ENCODE results near the gene DMD.

DMD gene

DNA sequence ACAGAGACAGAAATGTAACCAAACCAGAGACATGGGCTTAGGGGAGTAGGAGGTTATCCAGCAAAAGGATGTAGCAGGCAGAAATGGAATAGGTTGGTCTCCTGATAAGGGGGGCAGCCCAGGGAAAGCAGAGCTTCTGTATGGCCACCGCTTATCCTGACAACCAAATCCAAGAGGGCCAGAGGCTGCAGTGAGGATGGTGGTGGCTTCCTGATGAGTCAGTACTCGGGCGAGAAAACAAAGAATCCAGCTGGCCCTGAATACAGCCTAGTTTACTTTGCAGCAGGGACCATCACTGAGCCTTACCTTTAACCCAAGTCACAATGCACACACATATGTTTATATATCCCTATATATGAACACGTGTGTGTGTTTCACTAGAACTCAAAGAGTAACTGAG, 2009.8 kb downstream of the DMD start:
- DNase-seq, result no peak

DNA sequence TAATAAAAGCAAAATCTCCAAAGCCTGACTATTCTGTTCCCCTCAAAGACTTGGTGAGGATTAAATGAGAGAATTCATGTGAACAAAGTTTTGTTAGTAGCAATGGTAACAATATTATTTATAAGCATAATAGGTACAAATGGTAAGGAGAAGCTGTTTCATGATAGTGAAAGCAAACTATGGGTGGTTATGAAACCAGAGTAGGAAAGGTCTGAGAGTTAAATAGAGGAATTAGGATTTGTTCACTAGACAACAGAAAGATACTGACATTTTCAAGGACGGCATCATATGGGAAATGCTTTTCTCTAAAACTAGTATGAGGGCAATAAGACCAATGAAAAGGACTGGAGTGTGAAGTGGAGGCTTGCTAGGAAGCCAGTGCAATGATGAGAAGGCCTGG, 2010.9 kb downstream of the DMD start:
- DNase-seq, result no peak

DNA sequence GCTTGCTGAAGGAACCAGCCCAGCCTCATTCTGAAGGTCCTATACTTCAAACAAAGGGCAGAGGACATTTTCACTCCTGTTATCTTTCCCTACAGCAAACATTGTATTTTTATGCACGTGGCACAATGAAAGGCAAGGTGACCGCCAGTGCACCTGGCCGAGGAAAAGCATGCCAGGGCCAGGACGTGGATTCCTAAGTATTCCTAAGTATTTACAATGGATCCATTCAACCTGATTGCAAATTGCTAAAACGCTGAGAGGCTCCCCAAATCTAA, 2011.6 kb downstream of the DMD start:
- DNase-seq, result no peak

DNA sequence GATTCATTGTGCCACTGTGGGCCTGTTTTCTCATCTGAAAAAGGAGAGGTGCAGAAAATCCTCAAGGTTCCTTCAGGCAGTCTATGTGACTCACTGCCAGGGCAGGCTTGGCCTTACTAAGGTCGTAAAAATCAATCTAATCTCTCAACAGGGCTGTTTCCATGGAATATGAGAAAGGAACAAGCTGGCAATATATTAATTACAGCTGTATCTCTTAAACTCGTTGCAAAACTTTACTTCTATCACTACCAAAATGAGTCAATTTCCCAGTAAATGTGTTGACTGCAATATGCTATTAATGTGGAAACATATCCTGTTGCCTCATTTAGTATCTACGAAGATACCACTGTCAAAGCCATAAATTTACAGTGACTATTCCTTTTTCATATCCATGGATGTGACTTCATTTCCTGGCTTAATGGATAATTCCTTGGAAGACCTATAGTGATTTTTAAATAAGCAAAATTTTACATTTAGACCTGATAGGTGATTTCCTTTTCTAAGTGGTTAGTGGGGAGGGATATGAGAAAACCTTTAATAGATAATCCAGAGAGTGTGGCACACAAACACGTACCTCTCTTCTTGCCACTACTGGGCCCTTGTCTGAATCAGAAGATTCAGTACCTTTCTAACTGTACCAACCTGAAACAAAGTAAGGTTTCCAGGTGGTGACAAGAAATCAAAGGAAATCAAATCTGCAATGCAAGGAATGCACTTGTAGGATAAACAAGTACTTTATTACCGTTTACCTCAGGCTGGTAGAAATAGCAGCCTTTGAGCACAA, 2012.1 kb downstream of the DMD start:
- no peak for DNase-seq

DNA sequence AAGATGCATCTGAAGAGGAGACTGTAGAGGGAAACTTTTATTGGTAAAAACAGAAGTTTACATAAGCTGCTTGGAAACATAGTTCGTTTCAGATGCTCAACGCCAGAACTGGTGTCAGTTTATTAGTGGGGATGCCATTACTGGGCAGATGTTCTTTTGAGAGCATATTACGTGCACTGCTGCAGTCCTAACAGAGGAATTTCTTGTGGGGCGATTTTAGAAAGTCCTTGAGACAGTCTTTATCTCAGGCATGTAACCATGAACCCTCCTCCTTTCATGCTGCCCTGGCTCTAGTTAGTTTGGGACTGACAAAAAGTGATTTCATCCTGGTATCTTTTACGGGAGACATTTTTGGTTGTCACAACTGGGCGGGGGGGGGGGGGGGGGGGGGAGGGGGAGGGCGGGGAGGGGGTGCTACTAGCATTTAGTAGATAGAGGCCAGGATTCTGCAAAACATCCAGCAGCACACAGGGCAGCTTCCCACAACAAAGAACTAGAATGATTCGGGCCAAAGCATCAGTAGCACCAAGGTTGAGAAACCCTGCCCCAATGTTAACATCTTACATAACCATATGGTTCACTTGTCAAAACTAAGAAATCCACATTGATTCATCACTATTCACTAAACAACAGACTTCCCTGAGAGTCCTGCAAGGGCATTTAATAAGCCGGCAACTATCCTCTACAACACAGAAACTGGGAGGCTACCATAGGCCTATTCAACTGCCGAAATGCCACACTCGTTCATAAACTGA, 2021.0 kb downstream of the DMD start:
- no peak for DNase-seq

DNA sequence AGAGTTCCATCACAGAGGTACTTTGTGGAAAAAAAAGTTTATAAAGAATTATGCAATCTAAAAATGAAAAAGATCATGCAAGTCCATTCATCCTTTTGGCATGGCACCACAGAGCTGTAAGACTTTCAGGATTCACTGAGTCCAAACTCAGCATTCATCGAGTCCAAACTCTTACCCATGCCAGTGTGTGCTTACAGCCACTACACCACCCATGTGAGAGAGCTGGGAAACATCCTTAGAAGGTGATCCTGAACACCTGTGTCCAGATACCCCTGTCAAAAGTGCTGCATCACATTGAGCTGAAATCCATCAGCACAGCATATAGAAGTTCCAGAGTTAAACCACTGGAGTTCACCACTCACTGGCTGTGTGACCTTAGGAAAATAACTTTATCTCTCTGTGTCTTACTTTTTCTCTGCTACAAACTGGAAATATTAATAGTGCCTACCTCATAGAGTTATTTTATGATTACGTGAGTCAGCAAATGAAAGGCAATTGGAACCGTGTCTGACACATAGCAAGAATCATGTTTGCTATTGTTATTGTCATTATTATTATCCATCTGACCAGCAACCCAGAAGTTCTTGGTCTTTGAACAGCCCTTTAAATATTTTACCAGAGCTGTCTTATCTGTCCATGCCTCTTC, 2024.5 kb downstream of the DMD start:
- no peak for DNase-seq

DNA sequence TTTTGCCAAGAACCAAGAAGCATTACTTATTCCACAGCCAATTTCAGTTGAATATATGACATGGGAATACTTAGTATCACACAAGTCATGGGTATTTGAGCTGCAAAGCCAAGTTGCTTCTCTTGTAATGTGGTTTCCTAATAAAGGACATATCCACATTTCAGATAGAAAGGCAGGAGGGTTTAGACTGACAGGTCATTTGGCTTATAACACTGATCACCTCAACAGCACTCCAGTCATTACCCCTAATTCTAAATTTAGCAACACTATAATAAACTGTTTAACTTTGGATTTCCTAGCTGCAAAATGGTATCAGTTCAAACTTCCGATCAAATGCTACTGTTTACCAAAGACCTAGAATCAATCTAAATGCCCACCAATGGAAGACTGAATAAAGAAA, 2025.5 kb downstream of the DMD start:
- no peak for DNase-seq

DNA sequence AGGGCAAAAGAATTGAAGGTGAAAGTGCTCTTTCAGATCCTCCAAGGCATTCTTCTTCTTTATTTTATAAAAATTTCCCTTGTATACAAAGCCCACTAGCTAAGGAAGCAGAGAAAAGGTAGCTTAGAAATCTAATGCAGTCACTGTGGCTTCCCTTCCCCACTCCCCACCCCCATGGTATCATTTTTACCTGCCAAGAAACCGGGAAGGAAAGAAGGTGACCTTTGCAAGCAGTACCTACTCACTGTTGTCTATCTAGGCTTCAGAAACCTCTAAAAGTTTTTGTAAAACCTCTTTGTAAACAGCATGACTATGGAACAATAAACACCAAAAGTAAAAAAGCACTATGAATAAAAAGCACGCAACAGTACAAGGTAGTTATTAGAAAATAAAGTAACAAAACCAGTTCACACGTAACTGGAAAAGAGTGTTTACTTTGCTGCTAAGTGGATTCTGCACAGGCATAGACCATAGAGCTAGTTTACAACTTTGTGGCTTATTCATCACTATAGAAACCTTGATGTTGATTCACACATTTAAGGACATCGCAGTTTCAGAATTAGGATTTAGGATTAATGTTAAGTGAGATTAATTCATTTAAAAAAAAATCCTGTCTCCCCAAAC, 2029.9 kb downstream of the DMD start:
- no peak for DNase-seq

DNA sequence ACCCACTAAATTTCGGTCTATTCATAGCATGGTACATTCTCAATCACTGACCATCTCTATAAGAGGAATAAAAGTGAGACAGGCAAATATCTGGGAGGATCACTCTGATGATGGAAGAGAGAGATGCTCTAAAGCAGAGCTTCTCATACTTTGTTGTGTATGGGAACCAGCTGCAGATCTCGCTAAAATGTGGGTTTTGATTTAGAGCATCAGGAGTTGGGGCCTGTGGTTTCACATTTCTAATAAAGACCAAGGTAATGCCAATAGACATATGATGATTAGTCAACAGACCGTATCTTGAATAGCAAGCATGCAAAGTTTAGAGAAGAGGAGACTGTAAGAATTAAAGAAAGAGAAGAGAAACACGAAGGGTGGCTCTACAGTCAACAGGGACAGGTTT, 2032.1 kb downstream of the DMD start:
- no peak for DNase-seq

DNA sequence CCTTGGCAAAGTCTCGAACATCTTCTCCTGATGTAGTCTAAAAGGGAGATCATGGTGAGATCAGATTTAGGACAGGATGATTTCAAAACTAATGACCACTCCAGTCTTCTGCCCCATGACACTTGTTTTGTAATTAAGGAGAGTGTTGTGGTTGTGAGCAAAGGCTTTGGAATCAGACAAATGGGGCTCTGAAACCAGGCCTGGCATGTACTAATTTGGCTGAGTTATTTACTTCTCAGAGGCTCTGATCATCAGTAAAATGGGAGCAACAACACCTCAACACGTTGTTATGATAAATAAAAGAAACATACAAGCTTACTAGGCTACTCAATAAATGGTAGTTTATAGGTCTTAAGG, 2032.6 kb downstream of the DMD start:
- no peak for DNase-seq

DNA sequence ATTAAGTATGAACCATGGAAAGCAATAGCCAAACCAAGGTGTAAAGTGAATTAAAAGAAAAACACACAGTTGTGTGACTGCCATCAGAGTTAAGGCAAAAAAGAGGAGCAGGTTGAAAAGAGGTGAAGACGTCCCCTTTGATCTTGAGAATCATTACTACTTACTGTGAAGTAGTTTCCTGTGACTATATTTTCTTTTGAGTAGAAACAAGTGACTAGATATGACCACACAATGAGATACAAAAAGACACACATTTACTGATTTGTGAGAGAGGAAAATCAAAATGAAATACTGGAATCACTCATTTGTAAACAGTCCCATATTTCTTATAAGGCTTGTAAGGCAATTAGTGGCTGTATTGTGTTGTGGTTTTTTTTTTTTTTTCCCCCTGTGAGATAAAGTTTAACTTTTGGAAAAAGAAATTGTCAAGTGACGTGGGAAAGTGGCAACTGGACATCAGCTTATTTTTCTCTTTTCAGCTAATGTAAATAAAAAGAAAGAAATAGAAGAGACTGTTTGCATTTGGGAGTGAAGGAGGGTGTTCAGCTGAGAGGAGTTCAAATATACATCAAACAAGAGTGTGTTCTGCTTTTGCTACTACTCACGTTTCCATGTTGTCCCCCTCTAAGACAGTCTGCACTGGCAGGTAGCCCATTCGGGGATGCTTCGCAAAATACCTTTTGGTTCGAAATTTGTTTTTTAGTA, 2033.1 kb downstream of the DMD start:
- no peak for DNase-seq

DNA sequence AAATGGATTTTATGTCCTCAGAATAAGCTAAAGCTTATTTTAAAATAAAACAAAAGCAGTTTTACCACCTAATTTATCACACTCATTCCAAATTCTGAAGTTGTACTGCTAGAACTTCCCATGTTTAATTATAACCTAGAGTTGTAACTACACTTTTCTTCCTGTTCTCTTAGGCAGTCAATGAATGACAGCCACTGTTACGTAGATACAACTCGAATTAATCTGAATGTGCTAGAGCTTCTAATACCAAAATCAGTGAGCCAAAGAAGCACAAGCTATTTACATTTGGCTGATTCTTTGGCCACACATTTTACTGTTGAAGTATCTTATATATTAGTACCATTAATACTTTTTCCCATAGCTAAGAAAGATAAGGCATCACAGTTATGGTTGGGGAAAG, 2040.6 kb downstream of the DMD start:
- DNase-seq, result no peak

DNA sequence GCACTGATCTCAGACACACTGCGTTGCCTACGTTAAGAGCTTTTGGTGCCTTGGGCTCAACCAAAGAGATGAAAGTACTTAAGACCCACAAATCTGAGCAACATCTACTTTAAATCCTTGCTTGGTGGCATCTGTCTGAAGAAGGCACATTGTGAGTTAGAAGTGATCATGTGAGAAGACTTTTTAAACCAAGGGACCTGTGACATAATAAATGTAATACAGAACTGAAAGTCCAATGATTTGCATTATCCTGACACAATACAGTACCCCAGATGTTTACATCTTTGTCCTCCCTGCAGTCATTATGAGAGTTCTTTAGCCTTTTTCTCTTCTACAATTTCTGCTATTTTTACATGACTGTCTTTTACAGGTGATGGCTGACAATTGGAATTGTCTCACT, 2042.8 kb downstream of the DMD start:
- no peak for DNase-seq

DNA sequence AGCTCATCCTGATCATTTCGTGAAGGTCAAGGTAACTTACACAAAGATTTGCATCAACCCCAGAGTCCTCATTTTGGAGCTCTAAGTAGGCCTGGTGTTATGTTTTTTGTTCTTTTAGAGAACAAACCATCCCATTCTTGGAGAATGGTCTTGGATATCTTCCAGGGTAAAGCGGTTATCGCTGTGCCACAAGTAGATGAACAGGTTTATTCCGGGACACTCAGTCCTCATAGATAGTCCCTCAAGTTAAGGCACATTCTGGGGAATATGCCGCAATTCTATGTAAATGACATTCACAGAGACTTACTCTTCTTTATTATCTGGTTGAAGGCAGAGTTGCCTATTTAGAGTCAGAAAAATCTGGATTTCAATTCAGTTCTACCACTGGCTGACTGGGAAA, 2044.5 kb downstream of the DMD start:
- DNase-seq, result no peak

DNA sequence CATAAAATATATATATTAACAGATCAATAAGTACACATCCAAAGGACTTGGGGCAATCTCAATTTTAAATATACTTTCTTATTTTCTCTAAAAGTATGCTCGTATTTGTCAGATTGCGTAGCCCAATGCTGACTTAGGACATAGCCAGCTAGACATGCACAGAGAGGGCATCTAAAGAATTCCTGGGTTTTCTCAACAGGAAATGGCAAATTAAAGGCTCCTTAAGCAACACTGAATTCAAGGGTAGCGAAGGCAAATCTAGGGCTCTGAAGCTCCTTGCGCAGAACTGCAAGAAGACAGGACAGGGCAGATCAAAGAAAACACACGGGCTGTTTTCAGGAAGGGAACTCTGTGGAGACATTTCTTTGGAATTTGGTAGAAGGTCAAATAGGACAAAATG, 2044.9 kb downstream of the DMD start:
- no peak for DNase-seq

DNA sequence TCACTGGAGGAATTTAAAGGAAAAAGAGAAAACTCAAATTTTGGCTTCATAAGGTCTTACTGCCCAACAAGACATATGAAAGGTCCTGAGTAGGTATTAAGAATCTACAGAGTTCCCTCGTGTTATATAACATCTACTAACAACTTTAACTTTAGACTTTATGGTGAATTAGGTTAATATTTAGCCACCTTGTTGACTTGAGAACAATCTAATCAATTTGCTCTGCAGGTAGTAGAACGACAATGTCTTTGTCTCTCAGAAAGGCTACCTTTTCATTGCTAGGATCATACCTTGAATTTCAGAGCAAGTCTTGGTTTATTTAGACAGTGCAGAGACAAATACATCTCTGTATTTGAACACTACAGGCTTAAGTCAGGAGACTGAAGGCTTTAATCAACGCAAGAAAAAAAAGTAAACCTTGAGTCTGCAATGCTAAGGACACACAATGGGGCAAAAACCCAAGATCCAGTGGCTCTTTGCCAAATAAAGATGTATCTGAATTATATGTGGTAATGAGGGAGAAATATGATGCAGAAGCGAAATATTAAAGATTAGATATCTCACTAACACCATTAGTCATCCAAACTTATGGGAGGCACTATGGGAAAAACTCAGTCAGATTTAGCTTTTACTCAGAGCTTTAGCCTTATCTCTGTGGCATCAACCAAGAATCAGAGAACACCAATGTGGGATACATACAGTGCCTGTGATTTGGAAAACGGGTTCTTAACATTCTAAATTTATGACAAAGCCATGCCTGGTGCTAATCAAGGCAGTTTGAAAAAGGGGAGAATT, 2045.9 kb downstream of the DMD start:
- no peak for DNase-seq

DNA sequence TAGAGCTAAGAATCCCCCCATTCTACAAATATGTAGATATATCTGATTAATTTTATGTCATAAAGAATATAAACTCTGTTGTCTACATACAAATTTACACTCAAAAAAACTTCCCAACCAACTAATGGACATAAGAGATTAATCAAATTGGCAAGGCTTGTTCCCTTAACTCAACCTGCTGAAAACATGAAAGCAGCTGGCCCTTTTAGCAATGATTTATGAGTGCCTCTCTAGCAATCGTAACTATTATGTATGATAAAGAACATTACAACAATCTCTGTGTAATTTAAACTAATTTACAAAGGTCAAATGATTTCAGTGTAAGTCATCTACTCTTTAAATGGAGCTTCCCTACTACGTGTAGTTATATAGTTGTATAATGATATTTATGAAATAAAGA, 2056.4 kb downstream of the DMD start:
- DNase-seq, result no peak

DNA sequence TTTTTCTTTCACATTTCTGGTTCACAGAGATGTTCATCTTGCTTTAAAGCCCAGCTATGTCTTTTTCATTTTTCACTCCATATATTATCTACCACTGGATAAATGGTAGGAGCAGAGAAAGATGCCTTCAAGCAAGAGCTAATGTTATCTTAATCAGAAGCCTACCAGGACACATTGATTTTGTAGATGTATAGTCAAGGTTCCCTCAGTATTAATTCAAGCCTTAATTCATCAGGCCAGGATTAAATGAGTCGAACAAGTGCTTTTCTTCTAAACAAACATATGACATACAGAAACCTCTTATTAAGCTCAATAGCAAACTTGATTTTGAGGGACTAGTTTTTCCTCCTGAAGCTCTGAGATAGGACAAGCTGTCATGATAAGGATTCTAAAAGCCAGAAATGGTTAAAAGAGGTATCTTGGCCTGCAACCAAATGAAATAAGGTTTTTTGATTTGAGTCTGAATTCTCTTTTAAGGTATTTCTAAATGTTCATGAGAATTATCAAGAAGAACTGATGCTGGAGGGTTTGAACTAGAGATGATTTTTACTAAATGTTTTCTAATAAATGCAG, 2057.8 kb downstream of the DMD start:
- no peak for DNase-seq

DNA sequence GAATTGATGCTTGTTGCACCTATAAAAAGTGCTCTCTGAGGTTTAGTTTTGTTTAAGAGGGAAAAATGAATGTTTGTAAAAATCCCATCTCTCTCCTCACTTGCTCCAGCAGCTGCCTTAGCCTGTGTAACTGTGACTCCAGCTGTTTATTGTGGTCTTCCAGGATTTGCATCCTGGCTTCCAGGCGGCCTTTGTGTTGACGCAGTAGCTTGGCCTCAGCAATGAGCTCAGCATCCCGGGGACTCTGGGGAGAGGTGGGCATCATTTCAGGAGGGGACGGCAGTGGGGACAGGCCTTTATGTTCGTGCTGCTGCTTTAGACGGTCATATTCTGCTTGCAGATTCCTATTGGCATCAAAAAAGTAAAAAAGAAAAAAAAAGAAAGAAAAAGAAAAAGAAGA, 2064.2 kb downstream of the DMD start:
- no peak for DNase-seq

DNA sequence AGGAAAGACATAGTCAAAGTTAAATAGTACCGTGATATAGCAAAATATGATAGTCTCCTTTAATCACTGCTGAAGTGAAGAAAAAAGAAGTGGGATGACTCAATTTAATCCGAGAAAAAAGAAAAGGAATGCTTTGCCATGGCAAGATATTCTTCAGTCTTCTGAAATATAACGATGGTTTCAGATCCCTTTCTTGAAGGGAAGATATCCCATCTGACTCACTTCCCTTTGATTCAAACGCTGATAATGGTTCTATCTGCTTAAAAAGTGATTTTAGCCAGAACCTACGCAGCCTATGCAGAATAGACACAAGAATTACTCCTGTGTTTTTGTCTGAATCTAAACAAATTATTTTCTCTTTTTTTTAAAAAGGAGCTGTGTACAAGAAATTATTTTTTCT, 2071.4 kb downstream of the DMD start:
- DNase-seq, result no peak

DNA sequence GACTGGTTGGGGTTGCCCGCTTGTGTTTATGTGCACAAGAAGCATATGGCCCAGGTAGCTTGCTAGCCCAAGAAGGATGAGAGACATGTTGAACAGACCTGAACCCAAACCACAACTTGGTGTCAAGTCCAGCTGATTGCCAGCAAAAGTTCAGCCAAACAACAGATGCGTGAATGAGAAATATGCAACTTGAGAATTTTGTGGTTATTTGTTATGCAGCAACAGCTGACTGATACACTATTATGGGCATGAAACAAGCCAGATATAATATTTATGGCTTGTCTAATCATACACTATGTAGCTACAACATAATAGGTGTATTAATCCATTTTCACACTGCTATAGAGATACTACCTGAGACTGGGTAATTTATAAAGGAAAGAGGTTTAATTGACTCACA, 2073.2 kb downstream of the DMD start:
- DNase-seq, result no peak

DNA sequence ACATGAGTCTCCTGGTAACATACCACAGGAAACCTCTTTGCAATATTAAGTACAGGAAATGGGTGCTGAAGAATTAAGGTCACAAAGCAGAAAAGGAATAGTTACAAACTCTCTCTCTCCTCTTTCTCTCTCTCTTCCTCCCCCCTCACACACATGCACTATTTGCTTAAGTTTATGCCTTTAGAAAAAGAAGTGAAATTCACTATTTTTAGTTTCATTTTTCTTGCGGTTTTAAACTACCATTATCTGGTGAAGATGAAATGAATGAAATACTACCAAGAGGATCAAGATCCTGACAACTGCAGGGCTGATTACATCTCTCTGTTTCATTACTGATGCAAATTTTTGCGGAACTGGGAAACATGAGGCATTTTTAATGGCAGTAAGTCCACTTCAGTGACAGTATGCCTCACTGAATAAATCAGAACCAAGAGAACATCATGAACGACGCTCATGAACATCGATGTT, 2075.2 kb downstream of the DMD start:
- no peak for DNase-seq
